ENCODE results near the gene MUC4. TPM values are rescaled to one million over a fixed set of nuclear protein-coding genes. Genes with fewer than 3 reads are reported as not detected.

Gene MUC4
- total and polyA plus RNA-seq, 5 donors from 2014 or later, result not detected

- Histone ChIP-seq H3K4me1 (ENCODE audit: control insufficient read depth, insufficient read depth, low read length, poor library complexity, severe bottlenecking) (no peaks in the 10 kb centered on the region), H3K27me3 (ENCODE audit: control insufficient read depth, insufficient read depth, low read length) (no peaks in the 10 kb centered on the region), H3K9me3 (ENCODE audit: control insufficient read depth in 2 of 2, low read length in 2 of 2) (no peaks in the 10 kb centered on the region), H3K27ac (ENCODE audit: insufficient read depth, low read length, poor library complexity, severe bottlenecking) (no peak overlapping the region), H3K4me3 (ENCODE audit: low read depth, low read length) (no peak overlapping the region), H3K36me3 (ENCODE audit: control insufficient read depth, insufficient read depth, low read length) (peaks cover 12% of the 10 kb centered on the region)
- peak in 1 of 3 donors; percentile 6 for DNase-seq
- Mint-ChIP-seq H3K4me1 (peaks cover 5 to 19% (median 10%) of the 10 kb centered on the region in 4 donors), H3K4me3 (no peak overlapping the region), H3K27me3 (no peaks in the 10 kb centered on the region), H3K36me3 (peaks cover 35% of the 10 kb centered on the region), H3K9me3 (no peaks in the 10 kb centered on the region), H3K27ac (peak overlapping the region in 1 of 3 donors; percentile 42)
- no peak for ATAC-seq (ENCODE audit: low read depth in 2 of 2)
Measured at GRCh38 chr3:195698647-195699387, 112.9 kb downstream of the MUC4 start.

- H3K4me1 Mint-ChIP-seq, result peaks cover 5 to 19% (median 11%) of the 10 kb centered on the region in 4 donors
- H3K27ac Mint-ChIP-seq, result peak overlapping the region in 2 of 3 donors; percentile 42 to 61
- no peak for ATAC-seq (ENCODE audit: low read depth in 2 of 2)
Measured at GRCh38 chr3:195698325-195698646, 113.4 kb downstream of the MUC4 start.

GRCh38 chr3:195697582-195698324, 114.0 kb downstream of the MUC4 start:
- no peaks in the 10 kb centered on the region for H3K4me1 ChIP-seq (ENCODE audit: control insufficient read depth, insufficient read depth, low read length, poor library complexity, severe bottlenecking)
- H3K27me3 ChIP-seq (ENCODE audit: control insufficient read depth, insufficient read depth, low read length), result no peaks in the 10 kb centered on the region
- no peaks in the 10 kb centered on the region for H3K9me3 ChIP-seq (ENCODE audit: control insufficient read depth in 2 of 2, low read length in 2 of 2)
- peaks cover 43% of the 10 kb centered on the region for H3K36me3 Mint-ChIP-seq
- no peak overlapping the region for H3K4me3 Mint-ChIP-seq
- H3K4me3 ChIP-seq (ENCODE audit: low read depth, low read length), result no peak overlapping the region
- H3K27me3 Mint-ChIP-seq, result no peaks in the 10 kb centered on the region
- H3K4me1 Mint-ChIP-seq, result peaks cover 5 to 19% (median 11%) of the 10 kb centered on the region in 4 donors
- ATAC-seq (ENCODE audit: low read depth in 2 of 2) (no peak), DNase-seq (no peak)
- peak overlapping the region in 1 of 3 donors; percentile 57 for H3K27ac Mint-ChIP-seq
- no peak overlapping the region for H3K27ac ChIP-seq (ENCODE audit: insufficient read depth, low read length, poor library complexity, severe bottlenecking)
- no peaks in the 10 kb centered on the region for H3K9me3 Mint-ChIP-seq
- H3K36me3 ChIP-seq (ENCODE audit: control insufficient read depth, insufficient read depth, low read length), result peaks cover 21% of the 10 kb centered on the region

More at GRCh38 chr3:195698325-195698646, 113.4 kb downstream of the MUC4 start:
- Mint-ChIP-seq H3K36me3 (peaks cover 40% of the 10 kb centered on the region), H3K9me3 (no peaks in the 10 kb centered on the region), H3K27me3 (no peaks in the 10 kb centered on the region), H3K4me3 (no peak overlapping the region)
- H3K27me3 ChIP-seq (ENCODE audit: control insufficient read depth, insufficient read depth, low read length), result no peaks in the 10 kb centered on the region
- peaks cover 17% of the 10 kb centered on the region for H3K36me3 ChIP-seq (ENCODE audit: control insufficient read depth, insufficient read depth, low read length)
- no peak overlapping the region for H3K27ac ChIP-seq (ENCODE audit: insufficient read depth, low read length, poor library complexity, severe bottlenecking)
- no peak overlapping the region for H3K4me3 ChIP-seq (ENCODE audit: low read depth, low read length)
- DNase-seq, result no peak
- H3K4me1 ChIP-seq (ENCODE audit: control insufficient read depth, insufficient read depth, low read length, poor library complexity, severe bottlenecking), result no peaks in the 10 kb centered on the region
- H3K9me3 ChIP-seq (ENCODE audit: control insufficient read depth in 2 of 2, low read length in 2 of 2), result no peaks in the 10 kb centered on the region

Other genes with a start within 250 kb of the MUC4 start
- gene APOD, start 228.0 kb downstream of the MUC4 start, total RNA-seq, result not detected
- under 1 TPM in 1 of 4 donors, not detected in 3; 0.60 TPM for gene APOD, start 228.0 kb downstream of the MUC4 start, polyA plus RNA-seq
- 1.5 TPM for gene MUC20, start 91.0 kb downstream of the MUC4 start, total RNA-seq
- under 1 TPM in 2 of 4 donors, not detected in 2; 0.14 to 0.47 TPM for gene MUC20, start 91.0 kb downstream of the MUC4 start, polyA plus RNA-seq
- gene TNK2, start 96.6 kb upstream of the MUC4 start, total RNA-seq, result 139 TPM
- 1 to 10 TPM in 3 of 4 donors, under 1 TPM in 1; 0.93 to 2.5 (median 1.7) TPM for gene TNK2, start 96.6 kb upstream of the MUC4 start, polyA plus RNA-seq

Data from CD4-positive, CD25-positive, alpha-beta regulatory T cell (primary cell).